ENCODE results near the gene ZFYVE1.

The ZFYVE1 gene

DNA sequence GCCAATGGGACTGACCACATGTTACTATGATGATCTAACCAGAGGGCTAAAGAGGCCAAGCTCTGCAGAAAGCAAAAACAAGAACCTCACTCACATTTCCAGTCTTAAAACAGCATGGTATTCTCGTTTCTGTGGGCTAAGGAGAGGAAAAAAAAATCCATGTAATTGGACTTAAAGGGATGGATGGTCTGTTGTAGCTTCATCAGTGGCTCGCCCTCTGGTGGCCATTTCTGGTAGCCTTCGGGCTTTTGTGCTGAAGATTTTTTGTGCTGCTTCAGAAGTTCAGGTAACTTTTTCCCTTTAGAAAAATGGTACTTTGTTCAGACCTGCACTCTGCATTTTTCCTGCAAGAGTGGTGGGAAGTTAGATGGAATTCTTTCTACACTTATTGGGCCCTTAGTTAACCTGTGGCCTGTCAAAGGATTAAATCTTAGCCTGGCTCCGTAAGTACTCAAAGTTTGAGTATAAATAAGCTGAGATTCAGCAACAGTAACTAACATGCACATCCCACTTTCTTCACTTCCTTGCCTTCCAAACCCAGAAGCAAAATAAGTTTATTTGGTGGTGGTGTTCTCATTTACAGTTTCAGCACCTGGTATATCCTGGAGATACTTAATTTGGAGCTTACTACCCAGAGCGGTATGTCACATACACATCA, 78.3 kb downstream of the ZFYVE1 start:
- peak; percentile 59 for DNase-seq

DNA sequence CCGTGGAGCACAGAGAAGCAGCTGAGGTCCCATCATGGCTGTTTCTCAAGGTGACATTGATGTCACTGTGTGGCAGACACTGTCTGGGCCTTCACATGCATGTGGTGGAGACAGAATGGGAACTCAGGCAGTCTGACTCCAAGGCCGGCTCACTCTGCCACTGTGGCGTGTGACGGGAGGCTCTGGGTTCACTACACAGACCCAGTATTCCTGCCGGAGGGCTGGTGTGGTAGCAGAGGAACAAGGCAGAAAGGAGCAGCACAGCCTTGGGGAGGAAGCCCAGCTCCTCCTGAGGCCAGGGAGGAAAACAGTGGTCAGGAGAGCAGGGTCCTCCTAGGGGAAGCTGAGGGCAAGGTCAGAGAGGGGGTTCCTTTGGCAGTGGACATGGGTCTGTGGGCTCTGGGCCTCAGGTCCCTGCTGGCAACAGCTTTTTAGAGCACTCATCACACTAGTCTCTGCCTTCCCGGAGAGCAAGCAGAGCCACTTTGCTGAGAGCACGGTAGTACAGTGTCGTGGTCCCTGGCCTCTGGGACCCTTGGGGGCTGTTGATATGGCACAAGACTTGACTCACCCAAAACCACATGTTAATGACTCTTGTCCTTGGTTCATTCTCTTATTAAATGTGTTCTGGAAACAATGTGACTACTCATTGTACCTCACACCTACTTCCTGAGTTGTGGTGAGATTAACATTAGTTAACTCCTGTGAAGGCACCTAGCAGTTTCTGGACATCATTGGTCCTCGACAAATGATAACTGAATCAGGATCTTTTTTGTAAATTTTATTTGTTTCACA, 79.3 kb downstream of the ZFYVE1 start:
- DNase-seq: no peak

DNA sequence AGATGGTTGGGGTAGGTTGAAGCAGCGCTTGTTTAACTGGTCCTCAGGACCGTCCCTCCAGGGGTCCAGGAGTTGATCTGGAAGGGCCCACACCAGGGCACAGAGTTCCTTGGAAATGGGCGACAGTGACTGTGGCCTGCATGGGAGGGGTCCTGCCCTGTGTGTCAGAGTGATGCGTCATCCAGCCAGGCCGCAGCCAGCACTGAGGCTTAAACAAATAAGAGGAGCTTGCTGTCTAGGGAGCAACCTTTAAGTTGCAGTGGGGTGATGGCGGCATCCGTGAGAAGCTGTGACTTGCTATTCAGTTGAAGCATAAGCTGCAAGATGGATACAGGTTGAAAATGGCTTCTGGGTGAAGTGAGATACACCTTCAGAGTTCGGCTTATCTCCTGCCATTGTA, 80.4 kb downstream of the ZFYVE1 start:
- DNase-seq: no peak

DNA sequence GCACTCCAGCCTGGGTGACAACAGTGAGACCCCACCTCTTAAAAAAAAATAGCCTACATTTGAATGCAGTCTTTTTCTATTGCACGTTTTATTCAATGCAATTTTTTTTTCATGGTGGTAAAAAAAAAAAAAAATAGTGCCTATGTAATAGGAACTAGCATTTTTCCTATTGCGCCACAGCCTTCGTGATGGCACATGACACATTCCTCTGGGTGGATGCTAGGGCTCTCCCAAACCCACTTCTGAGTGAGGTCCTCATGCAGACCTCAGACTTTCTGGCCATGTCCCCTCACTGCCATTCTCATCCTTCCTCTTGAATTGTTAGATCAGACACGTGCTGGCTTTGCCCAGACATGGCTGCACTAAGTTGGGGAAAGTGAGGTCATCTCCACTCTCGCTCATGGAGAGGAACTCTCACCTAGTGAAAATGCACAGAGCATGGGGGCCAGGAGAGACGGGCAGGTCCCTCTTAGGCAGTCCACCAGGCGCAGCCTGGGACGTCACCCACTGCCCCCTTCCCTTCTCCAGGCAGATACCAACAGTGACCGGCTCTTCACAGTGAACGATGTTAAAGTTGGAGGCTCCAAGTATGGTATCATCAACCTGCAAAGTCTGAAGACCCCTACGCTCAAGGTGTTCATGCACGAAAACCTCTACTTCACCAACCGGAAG, 81.4 kb downstream of the ZFYVE1 start:
- no peak for DNase-seq

DNA sequence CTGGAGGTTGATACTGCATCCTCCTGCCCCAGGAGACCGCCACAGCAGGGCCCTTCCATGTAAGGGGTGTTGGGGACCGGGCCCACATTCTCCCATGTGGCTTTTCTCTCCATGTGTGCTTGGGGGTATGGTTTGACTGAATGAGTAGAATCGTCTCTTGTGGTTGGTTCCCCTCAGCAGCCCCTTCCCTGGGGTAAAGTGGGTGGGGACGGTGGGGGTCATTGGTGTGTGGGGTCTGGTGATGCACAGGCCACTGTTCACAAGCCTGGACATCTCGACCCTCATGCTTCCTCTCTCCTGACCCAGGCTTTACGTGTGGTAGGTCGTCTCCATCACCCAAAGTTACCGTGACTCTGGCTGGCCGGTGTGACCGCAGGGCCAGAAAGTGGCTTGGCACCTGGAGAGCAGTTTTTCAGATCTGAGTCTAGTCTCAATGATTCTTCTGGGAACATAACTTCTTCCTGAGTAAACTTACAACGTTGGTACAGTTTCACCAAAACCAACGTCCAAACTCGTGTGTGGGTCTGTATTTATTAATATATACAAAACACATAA, 83.0 kb downstream of the ZFYVE1 start:
- DNase-seq: no peak

DNA sequence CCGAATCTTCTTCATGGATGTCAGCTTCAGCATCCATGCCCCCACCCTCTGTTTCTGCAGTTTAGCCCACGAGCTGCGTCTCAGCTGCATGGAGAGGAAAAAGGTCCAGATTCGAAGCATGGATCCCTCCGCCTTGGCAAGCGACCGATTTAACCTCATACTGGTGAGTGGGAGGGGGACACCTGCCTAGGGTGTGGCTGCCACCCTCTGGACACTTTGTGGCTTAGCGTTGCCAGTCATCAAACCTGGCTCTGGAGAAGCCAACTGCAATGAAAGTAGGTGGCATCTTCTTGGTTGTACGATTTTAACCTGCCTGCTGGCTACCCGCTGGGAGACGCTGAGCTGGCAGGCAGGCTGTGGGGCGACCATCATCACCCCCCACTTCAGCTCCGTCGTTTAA, 84.0 kb downstream of the ZFYVE1 start:
- DNase-seq: no peak

DNA sequence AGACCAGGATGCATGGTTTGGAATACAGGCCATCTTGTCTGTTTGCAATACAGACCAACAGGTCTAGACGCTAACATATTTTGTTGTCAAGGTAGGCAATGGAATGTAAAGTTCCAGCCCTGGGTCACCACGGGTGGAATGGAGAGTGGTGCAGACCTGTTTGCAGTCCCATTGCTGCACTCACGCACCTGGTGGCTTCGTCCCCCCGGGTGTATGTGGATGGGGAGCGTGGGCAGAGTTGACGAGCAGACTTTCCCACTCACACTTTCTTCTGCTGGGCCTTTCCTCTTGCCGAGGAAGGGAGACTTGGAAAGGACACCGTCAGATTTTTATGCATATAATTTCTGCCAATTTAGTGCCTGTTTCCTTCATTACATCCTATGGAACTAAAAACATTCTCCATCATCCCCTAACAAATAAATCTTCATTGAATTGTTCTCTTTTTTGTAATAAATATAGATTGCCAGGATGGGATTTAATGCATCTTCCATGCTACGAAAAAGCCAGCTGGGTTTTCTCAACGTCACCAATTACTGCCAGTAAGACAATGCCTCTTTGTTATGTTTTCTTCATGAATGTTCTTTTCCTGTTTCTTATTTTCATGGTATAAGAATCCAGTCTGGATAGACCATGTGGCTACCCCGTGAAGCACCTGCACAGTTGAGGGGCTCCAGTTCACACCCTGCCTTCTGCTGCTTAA, 85.5 kb downstream of the ZFYVE1 start:
- DNase-seq: no peak

DNA sequence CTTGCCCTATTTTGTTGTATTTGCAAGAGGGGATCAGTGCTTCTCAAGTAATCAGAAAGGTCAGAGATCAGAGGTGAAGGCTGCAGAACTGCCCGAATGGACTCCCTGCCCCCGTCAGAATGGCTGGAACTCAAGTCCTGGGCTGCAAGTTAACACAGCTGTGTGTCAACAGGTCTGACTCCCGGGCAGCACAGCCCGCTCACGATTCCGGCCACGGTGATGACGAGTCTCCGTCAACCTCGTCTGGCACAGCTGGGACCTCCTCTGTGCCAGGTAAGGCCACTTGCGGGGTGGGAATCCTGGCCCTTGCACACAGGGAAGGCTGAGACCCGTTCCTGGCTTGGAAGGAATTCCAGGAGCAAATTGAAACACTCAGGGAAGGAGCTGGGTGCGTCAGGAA, 87.3 kb downstream of the ZFYVE1 start:
- no peak for DNase-seq

DNA sequence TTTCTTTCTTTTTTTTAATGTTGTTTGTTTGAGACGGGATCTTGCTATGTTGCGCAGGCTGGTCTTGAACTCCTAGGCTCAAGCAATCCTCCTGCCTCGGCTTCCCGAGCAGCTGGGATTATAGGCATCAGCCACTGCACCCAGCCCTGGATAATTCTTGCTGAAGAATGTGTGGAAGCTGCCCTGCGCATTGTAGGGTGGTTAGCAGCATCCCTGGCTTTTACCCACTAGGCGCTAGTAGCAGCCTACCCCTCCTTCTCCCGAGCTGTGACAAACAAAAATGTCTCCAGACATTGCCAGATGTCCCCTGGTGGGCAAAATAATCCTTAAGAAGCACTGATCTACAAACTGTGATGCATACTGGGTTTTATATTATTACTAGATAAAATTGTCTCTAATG, 94.0 kb downstream of the ZFYVE1 start:
- no peak for DNase-seq

DNA sequence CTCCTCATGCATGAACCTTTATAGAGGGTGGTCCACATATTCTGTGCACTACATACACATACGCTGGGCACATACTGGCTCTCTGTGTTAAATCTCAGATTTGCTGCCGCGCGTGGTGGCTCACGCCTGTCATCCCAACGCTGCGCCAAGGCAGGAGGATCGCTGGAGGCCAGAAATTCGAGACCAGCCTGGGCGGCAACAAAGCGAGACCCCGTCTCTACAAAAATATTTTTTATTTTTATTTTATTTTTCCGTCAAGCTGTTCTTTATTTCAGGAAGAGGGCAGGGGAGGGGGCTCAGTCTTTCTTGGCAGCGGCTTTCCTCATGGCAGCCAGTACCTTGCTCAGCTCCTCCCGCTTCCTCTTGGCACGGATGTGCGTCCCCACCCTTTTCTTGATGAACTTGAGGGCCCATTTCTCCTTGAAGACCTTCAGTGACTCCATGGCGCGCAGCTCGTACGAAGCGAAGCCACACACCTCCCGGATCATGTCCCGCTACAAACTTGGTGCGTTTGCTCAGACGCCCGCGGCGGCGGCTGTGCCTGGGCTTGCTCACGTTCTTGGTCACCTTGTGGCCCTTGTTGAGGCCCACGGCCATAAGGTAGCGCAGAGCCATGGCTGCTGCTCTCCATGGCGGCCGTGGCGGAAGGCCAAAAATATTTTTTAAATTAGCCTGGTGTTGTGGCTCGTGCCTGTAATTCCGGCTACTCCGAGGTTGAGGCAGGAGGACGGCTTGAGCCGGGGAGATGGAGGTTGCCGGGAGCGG, 97.4 kb downstream of the ZFYVE1 start:
- no peak for DNase-seq

DNA sequence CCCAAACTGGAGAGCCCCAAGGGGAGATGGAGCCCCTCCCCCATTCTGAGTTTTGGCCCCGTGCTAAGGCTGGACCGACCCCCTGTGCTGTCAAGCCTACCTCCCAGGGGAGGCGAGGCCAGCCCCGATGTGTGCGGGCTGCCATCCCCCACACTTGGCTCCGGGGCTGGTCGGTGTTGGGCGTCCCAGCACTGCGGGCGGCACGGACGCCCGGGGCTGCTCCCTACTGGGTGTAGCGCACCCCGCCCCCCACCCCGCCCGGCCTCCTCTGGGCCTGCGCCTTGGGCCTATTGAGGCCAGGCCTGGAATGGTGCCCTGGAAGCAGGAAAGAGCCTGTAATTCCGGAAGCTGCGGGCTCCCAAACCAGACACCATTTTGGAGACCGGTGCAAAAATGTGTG, 98.0 kb downstream of the ZFYVE1 start:
- no peak for DNase-seq

DNA sequence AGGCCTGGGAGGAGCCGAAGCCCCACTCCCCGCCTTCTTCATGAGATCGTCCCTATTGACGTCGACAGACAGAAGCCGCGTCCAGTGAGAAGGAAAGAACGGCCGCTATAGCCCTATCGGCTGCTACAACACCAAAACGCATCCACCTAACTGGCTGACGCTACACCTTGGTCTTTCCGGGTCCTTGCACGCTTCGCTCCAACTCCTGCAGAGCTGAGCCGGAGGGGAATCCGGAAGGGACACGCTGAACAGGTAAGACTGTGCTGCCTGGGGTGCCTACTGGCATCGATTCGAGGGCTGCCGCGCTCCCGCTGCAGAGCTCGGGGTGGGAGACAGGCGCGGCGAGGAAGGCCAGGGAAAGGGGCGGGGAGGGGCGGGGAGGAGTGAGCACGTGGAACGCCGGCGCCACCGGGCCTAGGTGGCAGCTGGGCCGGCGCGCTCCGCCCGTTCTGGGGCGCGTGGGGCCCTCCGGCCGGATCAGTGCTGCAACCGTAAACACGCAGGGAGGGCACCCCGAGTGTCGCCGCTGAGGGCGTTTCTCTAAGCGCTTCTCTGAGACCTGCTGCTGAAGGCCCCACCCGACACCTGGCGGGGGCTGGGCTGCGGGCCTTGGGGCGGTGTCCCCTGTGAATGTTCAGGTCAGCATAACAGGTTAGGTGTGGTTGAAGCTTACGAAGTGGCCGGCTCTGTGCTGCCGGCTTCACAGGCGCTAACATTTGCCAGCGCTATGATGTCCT, 100.4 kb downstream of the ZFYVE1 start, which contains the start of gene DCAF4:
Gene DCAF4, plus strand, starts transcription at position 173 of the 737 bp plus-strand sequence. CDS start 11,515 bp downstream, outside the sequence.
- peak; percentile 99 for DNase-seq

DNA sequence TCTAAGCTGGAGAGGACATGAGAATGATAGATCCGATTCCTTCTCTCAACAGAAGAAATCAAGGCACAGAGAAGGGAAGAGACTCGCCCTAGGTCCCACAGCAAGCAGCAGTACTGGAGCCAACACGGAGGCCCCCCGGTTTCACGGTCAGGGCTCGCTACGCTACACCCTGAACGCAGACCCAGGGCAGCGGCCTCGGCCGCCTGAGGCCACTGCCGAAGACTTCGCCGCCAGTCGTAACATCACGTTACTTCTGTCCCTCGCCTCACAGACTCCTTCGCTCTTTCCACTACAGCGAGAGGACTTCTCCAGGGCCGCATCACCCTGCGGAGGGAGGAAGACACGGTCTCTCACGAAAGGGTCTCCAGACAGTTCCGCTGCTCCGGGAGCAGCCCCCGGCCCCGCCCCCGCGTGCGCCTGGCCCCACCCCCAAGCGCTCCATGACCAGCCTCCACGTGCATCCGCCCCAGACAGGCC, 101.1 kb downstream of the ZFYVE1 start:
- no peak for DNase-seq

DNA sequence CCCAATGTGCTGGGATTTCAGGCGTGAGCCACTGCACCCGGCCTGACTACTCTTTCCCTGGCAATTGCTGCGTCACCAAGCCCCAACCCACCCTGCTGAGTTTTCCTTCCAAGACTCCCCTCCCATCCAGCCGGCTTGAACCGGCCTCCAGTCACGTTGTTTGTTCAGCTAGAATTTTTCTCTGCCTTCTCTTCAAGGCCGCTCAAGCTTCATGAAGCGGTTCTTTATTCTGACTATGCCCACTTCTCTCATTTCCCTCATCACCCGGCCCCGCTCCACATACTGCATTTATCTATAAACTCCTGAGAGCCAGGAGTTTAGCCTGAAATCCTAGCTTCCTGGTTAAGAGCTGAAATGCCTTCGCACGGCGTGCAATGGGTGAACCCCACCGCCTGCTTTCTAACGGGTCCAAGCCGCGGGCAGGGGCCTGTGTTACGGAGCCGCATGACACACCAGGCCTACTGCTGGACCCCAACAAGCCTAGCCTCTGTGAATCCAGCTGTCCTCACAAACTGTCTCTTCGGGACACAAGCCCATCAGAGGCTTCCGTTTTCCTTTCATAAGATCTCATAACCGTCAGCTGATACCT, 101.6 kb downstream of the ZFYVE1 start:
- no peak for DNase-seq

DNA sequence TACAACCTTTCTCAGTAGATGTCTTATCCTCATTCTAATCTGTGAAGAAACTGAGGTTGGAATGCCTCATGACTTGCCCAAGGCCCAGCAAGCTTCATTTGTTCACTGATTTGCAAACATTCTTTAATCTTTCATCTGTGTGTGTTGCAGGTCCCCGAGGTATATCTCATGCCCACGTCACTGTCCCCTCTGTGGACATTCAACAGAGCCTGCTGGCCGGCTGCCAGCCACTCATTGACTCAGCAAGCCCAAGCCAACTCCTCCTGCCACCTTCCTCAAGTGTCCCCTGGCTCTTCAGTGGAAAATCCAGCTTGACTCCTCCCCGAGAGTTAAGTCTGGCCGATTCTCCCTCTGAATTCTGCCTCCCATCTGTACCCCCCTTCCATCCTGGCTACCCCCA, 102.6 kb downstream of the ZFYVE1 start:
- DNase-seq: peak; percentile 44

DNA sequence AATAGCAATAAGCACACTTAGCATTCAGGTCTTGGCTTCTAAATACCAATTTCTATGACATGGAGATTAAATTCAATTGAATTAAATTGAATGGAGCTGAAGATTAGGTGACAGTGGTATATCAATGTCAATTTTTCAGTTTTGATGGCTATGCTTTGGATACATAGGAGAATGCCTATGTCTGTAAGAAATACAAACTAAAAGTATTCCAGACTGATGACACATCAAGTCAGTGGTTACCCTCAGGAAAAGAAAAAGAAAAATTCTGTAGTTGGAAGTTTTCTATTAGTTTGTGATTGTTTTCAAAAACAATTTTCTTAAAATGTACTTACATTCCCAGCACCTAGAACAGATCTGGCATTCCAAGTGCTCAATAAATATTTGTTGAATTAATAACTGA, 105.5 kb downstream of the ZFYVE1 start:
- no peak for DNase-seq

DNA sequence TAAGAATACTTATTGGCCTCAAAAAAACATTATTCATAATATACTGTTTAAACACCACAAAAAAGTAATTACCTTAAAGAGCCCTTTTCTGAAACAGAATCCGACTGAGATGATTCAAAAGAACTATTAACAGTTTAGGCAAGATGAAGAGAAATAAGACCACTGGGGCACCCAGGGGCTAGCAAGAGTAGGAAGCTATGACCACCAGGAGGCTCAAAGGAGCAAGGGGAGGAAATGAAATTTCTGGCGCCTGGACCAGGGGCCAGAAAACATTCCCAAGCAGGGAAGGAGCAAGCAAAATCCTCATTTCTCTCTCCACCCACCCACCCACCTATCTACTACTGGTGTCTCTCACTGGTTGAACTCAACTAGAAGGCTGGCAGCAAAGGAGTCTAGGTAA, 106.9 kb downstream of the ZFYVE1 start:
- DNase-seq: no peak

Measured in NCI-H69 (cell line).